Activated CD4-positive, alpha-beta T cell treated with anti-CD3 and anti-CD28 coated beads, Interleukin-2, amount 50 U/mL, for 48 hours (primary cell): ENCODE results near the gene LRP1B.
"Not testable (repeated sequence)": the region's sequence is repeated elsewhere in the genome, so short reads cannot be mapped to it uniquely, and the experiment has no call there.

Experiments
- DNase-seq, 2 experiments: peaks; one replicate each; pipeline ENCODE4 v3.0.0-alpha.2; 2020

The LRP1B gene

DNA sequence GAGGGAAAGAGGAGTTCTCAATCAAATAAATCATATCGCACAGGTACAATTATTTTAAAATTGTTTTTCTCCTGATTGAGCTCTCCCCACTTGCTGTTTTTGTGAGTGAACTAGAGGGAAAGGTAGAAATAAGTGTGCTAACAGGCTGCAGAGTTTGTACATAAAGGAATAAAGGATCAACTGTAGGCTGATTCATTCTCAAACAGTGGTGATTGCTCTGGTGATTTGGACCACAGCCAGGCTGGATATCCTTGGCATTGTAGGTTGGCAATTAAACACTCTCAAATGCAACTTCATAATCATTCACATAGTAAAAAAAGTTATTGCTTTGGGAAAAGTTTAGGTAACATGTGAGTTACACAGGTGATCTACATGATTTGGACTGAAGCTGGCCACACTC is 29.8 kb downstream of the LRP1B start:
- no peak for DNase-seq

DNA sequence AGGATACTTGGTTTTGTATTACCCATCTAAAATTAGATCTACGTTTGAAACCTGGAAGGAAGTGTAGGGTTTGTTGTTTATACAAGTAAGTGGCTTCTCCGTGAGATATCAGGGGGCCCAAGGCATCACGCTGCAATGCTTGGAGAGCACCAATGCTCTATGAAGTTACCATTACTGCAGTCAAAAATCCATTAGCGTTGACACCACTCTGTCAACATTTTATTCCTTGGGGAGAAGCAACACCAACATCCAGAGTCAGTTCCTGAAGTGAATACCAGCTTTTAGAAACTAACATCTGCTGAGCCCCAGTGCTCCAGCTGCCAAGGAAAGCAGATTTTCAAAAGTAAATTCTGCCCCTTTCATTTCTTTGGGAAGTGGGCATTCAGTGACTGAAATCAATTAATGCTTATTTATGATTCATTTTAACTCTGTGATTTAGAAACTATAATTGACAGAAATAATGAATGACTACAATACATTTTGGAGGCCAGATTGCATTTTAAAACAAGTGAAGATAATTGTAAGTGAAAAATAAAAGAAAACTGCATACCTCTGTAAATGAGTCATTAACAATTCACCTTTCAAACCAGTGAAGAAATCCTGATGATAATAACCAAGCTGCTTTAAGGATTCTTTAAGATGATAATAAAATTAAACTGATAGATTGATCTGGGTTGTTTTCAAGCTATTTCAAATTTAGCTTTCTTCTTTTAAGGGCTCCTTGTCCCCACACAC is 30.5 kb downstream of the LRP1B start:
- no peak for DNase-seq

DNA sequence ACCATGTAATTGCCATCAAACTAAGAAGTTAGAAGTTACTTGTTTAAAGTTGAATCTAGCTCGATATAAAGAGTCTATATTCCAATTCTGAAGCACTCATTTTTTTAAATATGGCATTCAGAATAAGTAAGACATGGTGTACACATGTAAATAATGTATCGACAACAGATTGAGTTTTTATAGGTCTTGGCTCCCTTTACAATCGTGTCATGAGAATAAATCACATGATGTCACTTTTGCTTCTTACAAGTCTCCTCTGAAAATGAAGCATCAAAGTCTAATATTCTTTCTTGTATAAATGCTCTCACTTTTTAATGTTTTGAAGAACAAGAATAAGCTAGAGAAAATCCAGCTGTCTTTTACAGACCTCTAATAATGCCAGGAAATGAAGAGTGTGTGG is 33.1 kb downstream of the LRP1B start:
- DNase-seq, result no peak

DNA sequence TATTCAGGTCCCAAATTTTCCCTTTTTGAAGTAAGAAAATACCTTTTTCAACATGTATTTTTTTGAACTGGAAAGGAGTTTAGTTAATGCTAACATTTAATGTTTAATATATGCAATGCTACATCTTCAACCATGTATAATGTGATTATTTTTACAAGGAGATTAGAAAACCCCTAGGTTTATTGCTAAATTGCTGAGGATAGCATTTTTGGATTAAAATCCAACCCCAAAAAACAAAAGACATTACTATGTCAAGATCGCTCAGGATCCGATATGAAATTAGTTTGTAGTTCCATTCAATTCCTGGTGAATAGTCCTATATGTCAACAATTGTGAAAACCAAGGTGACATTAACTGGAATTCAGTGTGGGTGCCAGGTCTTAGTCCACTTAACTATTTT is 35.2 kb downstream of the LRP1B start:
- no peak for DNase-seq

DNA sequence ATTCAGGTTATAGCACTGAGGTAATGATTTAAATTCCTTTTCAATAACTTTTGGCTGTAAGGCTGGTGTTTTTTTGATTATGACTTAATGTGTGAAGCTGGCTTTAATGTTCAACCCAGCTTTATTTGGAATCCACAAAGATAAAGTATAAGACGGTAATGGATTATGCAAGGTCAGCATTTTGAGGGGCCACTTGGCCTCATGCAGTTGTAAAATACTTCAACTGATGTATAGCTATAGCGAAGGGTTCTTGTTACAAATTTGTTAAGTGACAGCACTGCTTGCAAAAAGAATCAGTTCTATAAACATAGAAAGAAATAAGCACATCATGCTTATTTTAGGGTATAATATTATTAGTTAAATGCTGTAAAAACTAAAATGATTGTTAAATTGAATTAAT is 36.6 kb downstream of the LRP1B start:
- no peak for DNase-seq

DNA sequence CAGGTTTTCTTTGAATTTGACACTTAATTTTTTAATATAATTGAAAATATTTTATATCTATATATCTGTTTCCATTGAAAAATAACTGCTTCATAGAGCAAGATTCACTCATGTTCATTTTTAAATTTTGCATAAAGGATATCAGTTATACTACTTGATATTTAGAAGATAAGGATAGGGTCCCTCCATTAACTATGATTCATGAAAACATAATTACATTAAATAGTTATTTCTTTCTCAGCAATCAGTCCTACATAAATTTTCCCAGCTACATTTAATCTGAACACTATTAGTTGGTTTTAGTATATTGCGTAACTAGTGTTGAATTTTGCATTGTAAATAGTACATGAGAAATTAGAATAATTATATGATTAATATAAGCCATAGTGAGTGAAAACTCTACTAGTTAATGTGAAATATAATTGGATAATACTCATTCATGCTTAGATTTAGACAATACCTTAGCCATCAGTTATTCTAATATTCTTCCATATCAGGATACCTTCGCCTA is 42.7 kb downstream of the LRP1B start:
- DNase-seq, result no peak

DNA sequence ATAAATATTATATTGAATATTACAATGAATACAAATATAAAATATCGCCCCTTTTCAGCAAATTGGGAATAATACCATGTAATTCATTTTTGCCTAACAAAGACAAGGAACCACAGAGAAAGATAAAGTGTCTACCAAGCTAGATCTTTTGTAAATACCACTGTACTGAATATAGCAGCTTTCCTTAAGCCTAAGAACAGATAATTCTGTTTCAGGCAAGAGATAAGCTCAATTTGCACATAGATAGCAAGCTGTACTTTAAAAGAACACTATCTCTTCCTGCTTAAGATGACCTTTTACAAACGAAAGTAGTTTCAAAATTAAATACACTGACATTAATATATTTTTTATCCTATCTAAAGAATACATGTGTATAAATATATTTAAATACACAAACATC is 43.2 kb downstream of the LRP1B start:
- not testable (repeated sequence) for DNase-seq

DNA sequence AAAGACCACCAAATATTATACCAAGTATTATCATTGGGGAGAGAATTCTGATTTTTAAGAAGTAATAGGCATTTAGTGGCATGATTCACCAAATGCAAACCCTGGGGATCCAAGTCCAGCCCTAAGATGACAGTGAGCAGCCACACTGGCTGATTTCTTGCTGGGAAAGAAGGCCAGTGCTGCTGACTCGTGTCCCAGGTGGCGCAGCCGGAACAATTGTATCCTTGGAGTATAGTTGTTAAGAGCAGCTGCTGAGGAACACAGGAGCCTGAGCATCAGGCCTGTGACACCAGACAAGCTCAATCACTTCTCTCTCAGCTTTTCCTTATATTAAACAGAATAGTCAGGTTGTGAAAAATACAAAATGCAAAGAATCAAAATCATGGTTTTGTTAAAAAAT is 48.4 kb downstream of the LRP1B start:
- DNase-seq, result no peak

DNA sequence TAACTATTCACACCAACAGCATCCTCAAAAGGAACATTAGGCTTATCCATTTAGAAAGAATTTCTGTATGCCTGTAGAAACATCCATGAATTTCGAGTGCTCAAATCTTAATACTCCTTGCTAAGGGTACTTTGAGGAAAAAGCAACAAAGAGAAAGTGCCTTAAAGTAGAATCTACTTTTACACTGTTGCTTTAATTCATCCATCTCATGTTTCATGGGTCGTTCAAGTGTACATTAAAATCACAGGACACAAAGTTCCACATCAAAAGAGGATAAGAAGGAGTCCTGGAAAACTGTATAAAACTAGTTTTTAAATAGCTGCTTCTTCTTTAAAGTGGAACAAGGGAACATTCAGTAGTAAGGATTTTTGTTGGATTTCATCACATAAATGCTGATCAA is 54.5 kb downstream of the LRP1B start:
- DNase-seq, result no peak

DNA sequence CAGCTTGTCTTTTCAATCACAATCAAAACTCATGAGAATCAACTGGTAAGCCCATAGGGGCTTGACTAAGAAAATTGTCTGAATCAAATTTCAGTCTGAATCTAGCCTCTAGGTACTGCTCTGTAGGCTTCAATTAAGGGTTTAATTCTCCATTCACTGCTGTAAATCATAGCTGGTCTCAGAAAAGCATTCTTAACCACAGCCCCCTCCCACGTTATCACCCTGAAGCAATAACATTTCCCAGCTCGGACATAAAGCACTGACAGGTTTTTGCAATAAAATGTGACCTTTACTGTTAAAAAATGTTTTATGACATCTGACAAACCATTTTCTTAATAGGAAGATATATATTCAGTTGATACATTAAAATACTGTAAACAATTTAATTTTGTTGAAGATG is 55.0 kb downstream of the LRP1B start:
- no peak for DNase-seq

DNA sequence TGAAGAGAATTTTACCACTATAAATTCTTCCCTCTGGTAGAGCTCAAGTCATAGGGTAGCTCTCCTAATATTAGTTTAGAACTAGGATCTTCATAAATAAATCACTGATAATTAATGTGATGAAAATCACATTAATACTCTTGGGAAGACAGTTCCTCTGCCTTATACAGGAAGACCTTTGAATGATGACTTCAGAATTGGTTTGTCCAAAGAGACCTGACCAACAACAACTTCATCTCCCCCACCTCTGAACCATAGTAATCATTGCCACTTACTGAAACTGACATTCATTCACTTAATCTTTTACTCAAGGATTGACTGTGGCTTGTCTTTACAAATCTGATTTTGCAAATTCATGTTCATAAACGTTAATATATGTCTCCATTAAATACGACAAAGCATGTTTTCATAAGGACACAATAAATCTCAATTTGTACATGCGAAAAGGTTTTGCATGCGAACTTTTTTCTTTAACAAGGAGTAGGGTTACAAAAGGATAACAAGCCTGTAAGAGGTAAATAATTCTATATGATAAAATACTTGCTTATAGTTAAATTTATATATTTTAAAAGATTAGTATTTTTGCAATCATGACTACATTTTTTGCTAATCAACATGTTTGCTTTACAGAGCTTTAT is 61.4 kb downstream of the LRP1B start:
- DNase-seq, result no peak

DNA sequence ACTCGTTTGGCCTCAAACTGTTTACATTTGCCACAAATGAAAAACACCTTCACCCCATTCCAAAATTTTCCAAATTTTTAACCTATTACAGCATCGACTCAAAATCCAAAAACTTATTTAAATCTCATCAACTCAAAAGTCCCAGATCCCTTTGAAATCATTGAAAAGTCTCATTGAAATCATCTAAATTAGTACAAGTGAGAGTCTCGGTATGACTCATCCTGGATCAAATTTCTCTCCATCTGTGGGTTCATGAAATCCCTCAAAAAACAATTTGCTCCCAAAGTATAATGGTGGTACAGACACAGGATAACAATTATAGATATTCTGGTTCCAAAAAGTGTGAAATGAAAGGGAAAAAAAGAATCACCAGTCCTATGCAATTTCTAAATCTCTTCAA is 65.1 kb downstream of the LRP1B start:
- no peak for DNase-seq

DNA sequence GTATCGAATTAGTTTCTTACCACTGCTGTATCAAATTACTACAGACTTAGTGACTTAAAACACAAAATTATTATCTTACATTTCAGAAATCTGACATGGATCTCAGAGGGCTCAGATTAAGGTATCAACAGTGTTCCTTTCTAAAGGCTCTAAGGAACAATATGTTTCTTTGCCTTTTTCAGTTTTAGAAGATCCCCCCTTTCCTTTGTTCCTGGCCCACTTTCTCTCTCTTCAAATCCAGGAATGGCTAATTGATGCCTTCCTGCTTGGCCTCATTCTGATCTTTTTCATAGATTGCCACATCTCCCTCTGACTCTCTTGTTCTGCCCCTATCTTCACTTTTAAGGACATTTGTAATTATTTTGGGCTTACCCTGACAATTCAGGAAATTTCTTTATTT is 65.7 kb downstream of the LRP1B start:
- no peak for DNase-seq

DNA sequence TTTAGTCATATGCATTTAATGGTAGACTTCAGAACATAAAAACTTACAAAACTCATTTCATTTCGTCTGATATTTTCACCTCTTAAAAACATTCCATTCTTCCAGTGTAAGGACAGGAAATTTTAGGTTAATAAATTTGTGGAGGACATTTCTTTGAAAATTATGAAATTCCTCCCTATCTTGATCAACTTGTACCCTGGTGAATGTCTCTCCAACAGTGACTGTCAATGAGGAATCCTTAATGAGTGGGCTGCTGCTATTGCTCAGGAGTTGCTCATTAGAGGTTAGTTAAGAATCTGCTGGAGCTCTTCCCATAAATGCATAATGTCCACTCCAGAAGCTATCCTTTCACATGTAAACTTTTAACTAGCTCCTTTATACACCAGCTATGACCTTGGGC is 69.1 kb downstream of the LRP1B start:
- no peak for DNase-seq

DNA sequence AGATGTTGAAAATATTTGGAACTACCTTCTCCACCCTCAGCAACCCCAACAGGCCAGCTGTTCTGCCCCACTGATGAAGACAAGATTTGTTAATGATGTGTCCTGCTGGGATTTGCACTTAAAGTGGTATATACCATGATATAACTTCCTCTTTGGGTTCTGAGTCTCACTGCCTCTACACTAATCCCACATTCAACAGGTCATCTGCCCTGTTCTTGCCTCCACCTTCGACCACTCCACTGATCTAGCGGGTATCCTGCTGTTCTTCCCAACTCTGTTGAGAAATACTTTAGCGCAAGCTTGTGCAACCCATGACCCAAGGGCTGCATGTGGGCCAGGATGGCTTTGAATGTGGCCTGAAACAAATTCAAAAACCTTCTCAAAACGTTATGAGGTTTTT is 72.7 kb downstream of the LRP1B start:
- no peak for DNase-seq

DNA sequence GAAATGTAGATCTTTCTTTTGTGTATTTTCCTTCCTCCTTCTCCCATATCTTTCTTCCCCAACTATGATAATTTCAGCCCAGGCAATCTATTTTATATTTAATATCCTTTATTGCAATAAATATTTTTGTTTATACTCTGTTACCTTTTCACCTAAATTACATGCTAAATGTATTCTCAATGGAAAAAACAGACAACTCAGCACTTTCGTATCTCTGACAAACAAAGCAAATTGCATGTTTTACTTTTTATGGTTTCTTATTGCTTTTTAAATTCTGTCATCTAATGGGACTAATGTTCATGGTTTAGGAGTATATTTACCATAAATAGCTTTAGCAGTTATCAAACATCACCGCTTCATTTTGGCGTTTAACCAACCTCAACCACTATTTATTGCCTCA is 74.0 kb downstream of the LRP1B start:
- no peak for DNase-seq

DNA sequence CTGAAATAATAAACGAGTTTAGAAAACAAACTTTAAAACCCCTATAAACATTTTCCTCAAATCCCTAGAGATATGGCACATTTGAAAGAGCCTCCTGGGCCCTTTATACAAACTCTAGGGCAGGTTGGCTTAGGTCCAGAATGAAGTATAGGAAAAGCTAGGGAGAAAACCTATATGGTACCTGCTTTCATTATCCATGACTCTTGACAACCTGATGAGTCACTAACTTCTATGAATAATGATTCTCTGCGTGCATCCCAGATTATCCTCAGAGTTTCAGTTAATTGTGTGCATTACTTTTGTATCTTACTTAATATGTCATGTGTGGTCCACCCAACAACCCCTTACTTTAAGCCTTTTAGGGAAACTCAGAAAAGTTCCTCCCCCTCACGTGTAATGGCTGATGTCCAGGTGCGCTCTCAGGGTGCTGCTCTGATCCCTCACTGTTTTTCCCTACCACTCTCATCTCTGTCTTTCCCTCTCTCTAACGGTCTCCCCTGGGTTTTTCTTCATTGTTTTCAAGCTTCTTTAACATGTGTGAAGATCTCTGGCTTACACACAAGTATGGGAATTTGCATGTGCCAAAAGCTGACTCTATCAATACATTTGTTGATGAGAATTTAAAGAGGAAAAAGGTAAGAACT is 78.5 kb downstream of the LRP1B start:
- no peak for DNase-seq

DNA sequence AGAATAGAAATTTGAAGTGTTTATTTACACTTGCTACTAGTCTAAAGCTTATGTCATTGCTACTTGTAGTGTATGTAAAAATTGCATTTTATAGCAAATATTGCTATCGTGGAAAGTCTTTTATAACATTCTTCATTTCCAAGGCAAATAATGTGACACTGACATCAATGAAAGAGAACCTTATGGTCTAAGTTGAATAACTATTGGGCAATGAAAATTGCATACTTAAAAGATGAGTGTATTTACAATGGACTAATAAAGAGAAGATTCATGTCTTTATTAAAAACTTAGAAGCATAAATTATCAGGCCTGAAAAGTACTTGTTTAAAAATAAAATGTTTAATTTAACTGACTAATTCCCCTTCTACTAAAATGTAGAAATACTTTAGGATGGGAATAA is 82.2 kb downstream of the LRP1B start:
- DNase-seq, result no peak

DNA sequence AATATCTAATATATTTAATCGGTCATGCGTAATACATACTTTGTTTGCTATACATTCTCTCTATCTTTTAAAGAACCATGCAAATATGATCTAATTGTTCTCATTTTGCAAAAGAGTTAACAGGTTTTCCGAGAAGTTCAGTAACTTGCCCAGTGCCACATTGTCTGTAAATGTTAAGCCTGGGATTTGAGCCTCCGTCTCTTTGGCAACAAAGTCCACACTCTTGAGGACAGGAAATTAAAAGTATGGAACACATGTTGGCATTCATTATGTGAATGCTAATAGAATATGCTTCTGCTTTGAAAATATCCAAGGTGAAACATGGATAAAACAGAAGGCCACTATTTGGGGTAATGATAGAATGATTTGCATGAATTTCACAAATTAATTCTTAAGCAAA is 85.2 kb downstream of the LRP1B start:
- no peak for DNase-seq

DNA sequence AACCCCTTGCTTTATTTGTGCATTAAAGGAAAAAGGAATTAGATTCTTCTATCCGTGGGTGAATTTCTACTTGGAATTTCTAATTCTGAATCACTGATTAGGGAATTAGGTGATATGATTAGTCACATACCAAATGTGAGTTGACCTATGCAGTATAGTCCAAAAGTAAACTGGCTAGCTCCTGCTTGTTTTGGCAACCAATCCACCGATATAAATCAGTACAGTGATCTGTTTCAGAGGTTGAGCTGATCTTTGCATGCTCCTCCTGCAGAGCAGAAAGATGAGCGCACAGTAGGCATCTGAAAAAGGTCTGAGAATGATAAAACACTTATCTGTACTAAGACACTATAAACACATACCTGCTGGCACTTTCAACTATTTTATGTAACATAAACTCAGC is 86.6 kb downstream of the LRP1B start:
- DNase-seq, result no peak

DNA sequence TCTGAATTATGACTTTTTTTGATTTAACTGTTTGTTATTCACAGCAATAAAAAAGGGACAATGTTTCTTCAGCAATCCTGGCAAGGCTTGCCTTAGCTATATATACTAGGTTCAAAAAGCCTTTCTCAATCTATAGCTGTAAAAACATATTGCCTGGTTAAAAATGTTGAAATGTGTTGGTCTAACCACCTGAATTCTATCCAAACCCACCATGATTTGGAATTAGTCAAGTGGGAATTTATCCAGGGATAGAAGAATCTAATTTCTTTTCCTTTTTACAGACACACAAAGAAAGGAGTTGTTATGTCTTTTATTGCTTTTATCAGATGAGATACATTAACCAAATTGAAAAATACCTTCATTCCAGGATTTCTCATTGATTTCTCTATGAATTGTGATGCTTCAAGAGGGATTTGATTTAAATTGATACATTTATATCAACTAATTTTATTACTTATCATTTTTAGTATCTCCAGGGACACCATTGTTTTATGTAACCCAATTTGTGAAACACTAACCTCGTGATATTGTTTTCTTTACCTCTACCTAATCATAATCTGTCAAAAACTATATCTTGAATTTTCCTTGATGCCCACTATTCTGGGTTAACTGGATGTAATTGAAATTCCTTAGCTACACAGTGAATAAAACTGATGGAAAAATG is 88.1 kb downstream of the LRP1B start:
- DNase-seq, result no peak

DNA sequence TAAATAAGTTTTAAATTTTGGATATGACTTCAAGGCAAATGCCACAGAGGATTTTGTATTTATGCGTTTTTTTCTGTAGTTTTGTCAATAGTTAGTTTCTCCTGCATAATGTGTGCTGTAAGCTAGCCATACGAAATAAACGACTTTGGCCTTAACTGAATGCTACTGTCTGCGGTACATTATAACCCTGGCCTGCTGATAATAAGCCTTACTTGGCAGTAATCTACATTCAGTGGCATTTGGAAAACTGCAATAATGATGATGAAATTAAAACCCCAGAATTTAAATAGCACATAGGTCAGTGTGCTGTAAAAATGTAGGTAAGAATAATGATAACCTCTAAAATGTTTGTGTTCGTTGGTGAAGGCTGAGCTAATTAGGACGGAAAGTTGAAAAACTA is 88.8 kb downstream of the LRP1B start:
- no peak for DNase-seq

DNA sequence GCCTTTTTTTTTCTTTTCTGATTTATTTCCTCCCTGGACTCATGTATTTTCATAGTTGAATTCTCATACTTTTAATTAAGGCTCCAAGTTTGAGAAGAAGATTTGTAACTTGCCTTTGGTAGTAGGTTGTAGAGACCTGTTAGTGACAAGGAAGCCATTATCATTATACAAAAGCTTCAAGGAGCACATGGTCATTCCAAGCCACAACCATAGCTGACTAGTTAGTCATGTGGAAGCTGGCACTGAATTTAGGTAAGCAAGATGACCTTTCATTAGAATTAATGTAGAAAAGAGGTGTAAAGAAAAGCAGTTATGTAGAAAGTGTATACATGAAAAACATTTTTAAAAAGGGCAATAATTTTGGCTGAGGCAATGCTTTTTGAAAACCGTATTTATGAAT is 89.7 kb downstream of the LRP1B start:
- no peak for DNase-seq

DNA sequence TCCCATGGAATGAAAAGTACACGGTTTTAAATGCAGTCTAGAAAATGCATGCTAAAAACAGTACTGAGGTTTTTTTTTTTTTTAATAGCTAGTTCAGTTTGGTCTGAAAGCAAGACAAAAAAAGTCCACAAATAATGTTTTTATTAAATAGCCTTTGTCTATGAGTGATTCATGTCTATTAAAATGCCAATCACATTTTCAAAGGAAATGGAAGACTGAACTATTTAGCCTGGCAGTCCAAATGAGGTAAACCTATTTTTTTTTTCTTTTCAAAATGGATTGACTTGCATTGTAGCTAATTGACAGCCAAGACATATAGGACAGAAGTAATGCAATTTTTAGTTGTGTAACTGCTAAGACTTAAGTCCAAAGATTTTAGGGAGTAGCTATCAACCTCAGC is 90.3 kb downstream of the LRP1B start:
- DNase-seq, result no peak
